Neuronal stem cell (in vitro differentiated cells): ENCODE measurements around the gene BNIP3.

Experiments used
- DNase-seq: peaks from one replicate; pipeline ENCODE4 v3.0.0-alpha.2; 2013; ENCODE audit warnings: low spot score
- H2AFZ ChIP-seq: one replicate; pipeline ENCODE4 v1.6.1; 2013; ENCODE audit warnings: mild to moderate bottlenecking, low read length, inconsistent platforms
- H2AK5ac ChIP-seq: 2 replicates; pipeline ENCODE4 v1.6.1; 2013; ENCODE audit warnings: low read depth, mild to moderate bottlenecking, inconsistent platforms, low read length, moderate library complexity, mixed read lengths
- H2BK120ac ChIP-seq: 2 replicates; pipeline ENCODE4 v1.6.1; 2013; ENCODE audit warnings: low read depth, mild to moderate bottlenecking, inconsistent platforms, low read length, moderate library complexity, mixed read lengths
- H2BK12ac ChIP-seq: one replicate; pipeline ENCODE4 v1.6.1; 2013; ENCODE audit warnings: low read length, inconsistent platforms
- H2BK15ac ChIP-seq: 2 replicates; pipeline ENCODE4 v1.6.1; 2013; ENCODE audit warnings: mild to moderate bottlenecking, low read length, inconsistent platforms, mixed read lengths
- H2BK5ac ChIP-seq: one replicate; pipeline ENCODE4 v1.6.1; 2013; ENCODE audit warnings: inconsistent platforms, mild to moderate bottlenecking, low read length, moderate library complexity
- H3K14ac ChIP-seq: one replicate; pipeline ENCODE4 v1.6.1; 2013; ENCODE audit warnings: low read length, inconsistent platforms
- H3K18ac ChIP-seq: 2 replicates; pipeline ENCODE4 v1.6.1; 2013; ENCODE audit warnings: low read length, inconsistent platforms
- H3K23ac ChIP-seq: 2 replicates; pipeline ENCODE4 v1.6.1; 2013; ENCODE audit warnings: low read depth, mild to moderate bottlenecking, mixed read lengths, low read length, inconsistent platforms; ENCODE audit not compliant: poor library complexity
- H3K27ac ChIP-seq: replicated peaks from 3 replicates; pipeline ENCODE4 v1.5.1; 2013; ENCODE audit warnings: low read length, inconsistent platforms
- H3K27me3 ChIP-seq, 3 experiments: 2 replicates each; pipeline ENCODE4 v1.6.1; 2013; ENCODE audit warnings: low read length in 3 of 3, mild to moderate bottlenecking in 2 of 3, inconsistent platforms in 1 of 3, low read depth in 1 of 3, mixed read lengths in 1 of 3, moderate library complexity in 1 of 3; ENCODE audit not compliant: control insufficient read depth in 3 of 3, insufficient read depth in 3 of 3
- H3K36me3 ChIP-seq, 2 donors: replicated peaks in 1 of 2; 2 replicates each; pipeline ENCODE4 v1.6.1; 2013; ENCODE audit warnings: low read length in 2 of 2; ENCODE audit not compliant: control insufficient read depth in 2 of 2, insufficient read depth in 2 of 2
- H3K4ac ChIP-seq: 2 replicates; pipeline ENCODE4 v1.6.1; 2013; ENCODE audit warnings: inconsistent platforms, mild to moderate bottlenecking, low read length, moderate library complexity
- H3K4me1 ChIP-seq, 2 donors: 1 replicate in 1 of 2; 2 replicates in 1 of 2; pipeline ENCODE4 v1.6.1; 2013; ENCODE audit warnings: low read length in 2 of 2, low read depth in 1 of 2; ENCODE audit not compliant: control insufficient read depth in 2 of 2, insufficient read depth in 1 of 2
- H3K4me2 ChIP-seq: one replicate; pipeline ENCODE4 v1.6.1; 2013; ENCODE audit warnings: mild to moderate bottlenecking, low read length, inconsistent platforms; ENCODE audit not compliant: insufficient read depth, poor library complexity, severe bottlenecking
- H3K4me3 ChIP-seq, 2 donors: 2 replicates each; pipeline ENCODE4 v1.5.1; 2013; ENCODE audit warnings: low read length in 2 of 2, mild to moderate bottlenecking in 2 of 2, inconsistent platforms in 1 of 2, moderate library complexity in 1 of 2
- H3K79me1 ChIP-seq: one replicate; pipeline ENCODE4 v1.6.1; 2013; ENCODE audit warnings: low read depth, mild to moderate bottlenecking, inconsistent platforms, low read length, moderate library complexity
- H3K9ac ChIP-seq: one replicate; pipeline ENCODE4 v1.6.1; 2013; ENCODE audit warnings: mild to moderate bottlenecking, low read depth, low read length, inconsistent platforms; ENCODE audit not compliant: poor library complexity
- H3K9me3 ChIP-seq, 2 donors: replicated peaks in 1 of 2; 2 replicates each; pipeline versions ENCODE3 to v1.6.1; 2013; ENCODE audit warnings: low read length in 2 of 2, mild to moderate bottlenecking in 2 of 2, inconsistent platforms in 1 of 2, low read depth in 1 of 2, mixed read lengths in 1 of 2, moderate library complexity in 1 of 2; ENCODE audit not compliant: control insufficient read depth in 2 of 2, insufficient read depth in 1 of 2
- H4K8ac ChIP-seq: one replicate; pipeline ENCODE4 v1.6.1; 2013; ENCODE audit warnings: low read depth, mild to moderate bottlenecking, inconsistent platforms, low read length, moderate library complexity
- H4K91ac ChIP-seq: one replicate; pipeline ENCODE4 v1.6.1; 2013; ENCODE audit warnings: low read length, low read depth, mild to moderate bottlenecking, inconsistent platforms; ENCODE audit not compliant: poor library complexity
- WGBS, 2 donors: extraction: QIAGEN DNeasy Blood & Tissue Kit; methylation state at CpG; one replicate each; pipeline ENCODE4 v1.1.7; 2013; ENCODE audit warnings: missing lambda C conversion rate in 2 of 2, mixed read lengths in 1 of 2; ENCODE audit not compliant: insufficient read length in 2 of 2, insufficient replicate concordance in 1 of 2; ENCODE audit errors: extremely low coverage in 2 of 2; 5-methylcytosine and 5-hydroxymethylcytosine counted together

Gene BNIP3

GRCh38 chr10:131925011-131925649 lies 56.6 kb downstream of the BNIP3 start:
- Histone ChIP-seq H3K27ac (no peak overlapping the region), H3K9ac (no peak overlapping the region), H3K18ac (no peak overlapping the region), H2BK12ac (no peak overlapping the region), H3K14ac (no peak overlapping the region), H3K4me2 (no peak overlapping the region), H2AFZ (no peak overlapping the region), H4K8ac (no peak overlapping the region), H2BK5ac (no peak overlapping the region), H3K27me3 (no peaks in the 10 kb centered on the region), H3K4ac (no peak overlapping the region), H3K79me1 (peaks cover 10% of the 10 kb centered on the region), H3K4me3 (no peak overlapping the region), H3K4me1 (peaks cover 11 to 19% of the 10 kb centered on the region in 2 donors), H3K23ac (no peak overlapping the region), H2BK120ac (no peak overlapping the region), H2BK15ac (no peak overlapping the region), H2AK5ac (no peak overlapping the region), H3K36me3 (peaks cover 3% of the 10 kb centered on the region in 2 donors), H3K9me3 (peaks cover 5 to 26% of the 10 kb centered on the region in 2 donors), H4K91ac (no peak overlapping the region)
- no peak for DNase-seq

- no peak overlapping the region for H2BK12ac ChIP-seq
- no peak overlapping the region for H3K14ac ChIP-seq
- no peak overlapping the region for H3K23ac ChIP-seq
- H3K27ac ChIP-seq = no peak overlapping the region
- H2BK120ac ChIP-seq = no peak overlapping the region
- H4K91ac ChIP-seq = no peak overlapping the region
- H3K9ac ChIP-seq = no peak overlapping the region
- no peak overlapping the region for H4K8ac ChIP-seq
- H3K18ac ChIP-seq = peak overlapping the region; percentile 23
- no peak for DNase-seq
- no peaks in the 10 kb centered on the region for H3K27me3 ChIP-seq
- H2BK5ac ChIP-seq = no peak overlapping the region
- no CpG with 5 or more reads among the region's 11 CpGs for WGBS, 2 donors
- H3K4ac ChIP-seq = no peak overlapping the region
- H3K9me3 ChIP-seq = peaks cover 5 to 20% of the 10 kb centered on the region in 2 donors
- H3K4me3 ChIP-seq = no peak overlapping the region
- H2BK15ac ChIP-seq = no peak overlapping the region
- peaks cover 7 to 10% of the 10 kb centered on the region in 2 donors for H3K4me1 ChIP-seq
- H3K79me1 ChIP-seq = peaks cover 8% of the 10 kb centered on the region
- H2AFZ ChIP-seq = no peak overlapping the region
- no peak overlapping the region for H2AK5ac ChIP-seq
- peaks cover 0 to 3% of the 10 kb centered on the region in 2 donors for H3K36me3 ChIP-seq
- no peak overlapping the region for H3K4me2 ChIP-seq
Measured at GRCh38 chr10:131923038-131923756, 58.5 kb downstream of the BNIP3 start.

GRCh38 chr10:131921184-131921583 lies 60.5 kb downstream of the BNIP3 start:
- no peak overlapping the region for H4K8ac ChIP-seq
- no peak overlapping the region for H2BK12ac ChIP-seq
- no peak for DNase-seq
- WGBS, 2 donors = no CpG with 5 or more reads among the region's 8 CpGs
- no peak overlapping the region for H2BK120ac ChIP-seq
- H3K27me3 ChIP-seq = no peaks in the 10 kb centered on the region
- no peak overlapping the region for H2BK15ac ChIP-seq
- H4K91ac ChIP-seq = no peak overlapping the region
- H3K36me3 ChIP-seq = peaks cover 0 to 3% of the 10 kb centered on the region in 2 donors
- H2AFZ ChIP-seq = no peak overlapping the region
- peaks cover 3 to 17% of the 10 kb centered on the region in 2 donors for H3K9me3 ChIP-seq
- H3K4ac ChIP-seq = no peak overlapping the region
- no peak overlapping the region for H3K9ac ChIP-seq
- no peak overlapping the region for H3K27ac ChIP-seq
- H3K79me1 ChIP-seq = peaks cover 4% of the 10 kb centered on the region
- no peak overlapping the region for H3K18ac ChIP-seq
- no peak overlapping the region for H3K14ac ChIP-seq
- H3K4me2 ChIP-seq = no peak overlapping the region
- no peak overlapping the region for H2BK5ac ChIP-seq
- no peak overlapping the region for H2AK5ac ChIP-seq
- H3K4me1 ChIP-seq = peaks cover 7 to 8% of the 10 kb centered on the region in 2 donors
- no peak overlapping the region for H3K4me3 ChIP-seq
- no peak overlapping the region for H3K23ac ChIP-seq

GRCh38 chr10:131920693-131921092 lies 61.0 kb downstream of the BNIP3 start:
- Histone ChIP-seq H2AFZ (no peak overlapping the region), H3K79me1 (peaks cover 4% of the 10 kb centered on the region), H3K18ac (no peak overlapping the region), H4K8ac (no peak overlapping the region), H3K14ac (no peak overlapping the region), H3K4me2 (no peak overlapping the region), H3K23ac (no peak overlapping the region), H2BK12ac (no peak overlapping the region), H3K9me3 (peaks cover under 1 to 15% of the 10 kb centered on the region in 2 donors), H2BK15ac (no peak overlapping the region), H3K4me3 (no peak overlapping the region), H3K9ac (no peak overlapping the region), H3K4ac (no peak overlapping the region), H3K27me3 (no peaks in the 10 kb centered on the region), H2BK120ac (no peak overlapping the region), H3K4me1 (peaks cover 7 to 8% of the 10 kb centered on the region in 2 donors), H3K36me3 (peaks cover 0 to under 1% of the 10 kb centered on the region in 2 donors), H4K91ac (no peak overlapping the region), H2BK5ac (no peak overlapping the region), H3K27ac (no peak overlapping the region), H2AK5ac (no peak overlapping the region)
- WGBS, 2 donors = no CpG with 5 or more reads among the region's 5 CpGs
- no peak for DNase-seq
